ENCODE data around the gene RAE1. TPM values are rescaled to one million over a fixed set of nuclear protein-coding genes. Genes with fewer than 3 reads are reported as not detected.

Gene RAE1
- total RNA-seq, 1 experiment from 2014 or later = 31.3 TPM

GRCh38 chr20:57351042-57351783 is at the start of gene RAE1 (continued):
- TF ChIP-seq, protein P1, sequence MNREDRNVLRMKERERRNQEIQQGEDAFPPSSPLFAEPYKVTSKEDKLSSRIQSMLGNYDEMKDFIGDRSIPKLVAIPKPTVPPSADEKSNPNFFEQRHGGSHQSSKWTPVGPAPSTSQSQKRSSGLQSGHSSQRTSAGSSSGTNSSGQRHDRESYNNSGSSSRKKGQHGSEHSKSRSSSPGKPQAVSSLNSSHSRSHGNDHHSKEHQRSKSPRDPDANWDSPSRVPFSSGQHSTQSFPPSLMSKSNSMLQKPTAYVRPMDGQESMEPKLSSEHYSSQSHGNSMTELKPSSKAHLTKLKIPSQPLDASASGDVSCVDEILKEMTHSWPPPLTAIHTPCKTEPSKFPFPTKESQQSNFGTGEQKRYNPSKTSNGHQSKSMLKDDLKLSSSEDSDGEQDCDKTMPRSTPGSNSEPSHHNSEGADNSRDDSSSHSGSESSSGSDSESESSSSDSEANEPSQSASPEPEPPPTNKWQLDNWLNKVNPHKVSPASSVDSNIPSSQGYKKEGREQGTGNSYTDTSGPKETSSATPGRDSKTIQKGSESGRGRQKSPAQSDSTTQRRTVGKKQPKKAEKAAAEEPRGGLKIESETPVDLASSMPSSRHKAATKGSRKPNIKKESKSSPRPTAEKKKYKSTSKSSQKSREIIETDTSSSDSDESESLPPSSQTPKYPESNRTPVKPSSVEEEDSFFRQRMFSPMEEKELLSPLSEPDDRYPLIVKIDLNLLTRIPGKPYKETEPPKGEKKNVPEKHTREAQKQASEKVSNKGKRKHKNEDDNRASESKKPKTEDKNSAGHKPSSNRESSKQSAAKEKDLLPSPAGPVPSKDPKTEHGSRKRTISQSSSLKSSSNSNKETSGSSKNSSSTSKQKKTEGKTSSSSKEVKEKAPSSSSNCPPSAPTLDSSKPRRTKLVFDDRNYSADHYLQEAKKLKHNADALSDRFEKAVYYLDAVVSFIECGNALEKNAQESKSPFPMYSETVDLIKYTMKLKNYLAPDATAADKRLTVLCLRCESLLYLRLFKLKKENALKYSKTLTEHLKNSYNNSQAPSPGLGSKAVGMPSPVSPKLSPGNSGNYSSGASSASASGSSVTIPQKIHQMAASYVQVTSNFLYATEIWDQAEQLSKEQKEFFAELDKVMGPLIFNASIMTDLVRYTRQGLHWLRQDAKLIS (CRISPR knock-in tag; IDR thresholded peaks at IDR 0.05; ENCODE audit: borderline replicate concordance) = no peak
- no peak for TF ChIP-seq JUN (CRISPR knock-in tag; IDR thresholded peaks at IDR 0.05)
- no peak for TF ChIP-seq STAT6 (CRISPR knock-in tag; conservative IDR thresholded peaks at IDR 0.05; ENCODE audit: low read depth)
- TF ChIP-seq FOXK1 (CRISPR knock-in tag; IDR thresholded peaks at IDR 0.05) = peak; percentile 69
- TF ChIP-seq, protein P2, sequence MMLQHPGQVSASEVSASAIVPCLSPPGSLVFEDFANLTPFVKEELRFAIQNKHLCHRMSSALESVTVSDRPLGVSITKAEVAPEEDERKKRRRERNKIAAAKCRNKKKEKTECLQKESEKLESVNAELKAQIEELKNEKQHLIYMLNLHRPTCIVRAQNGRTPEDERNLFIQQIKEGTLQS (CRISPR knock-in tag; conservative IDR thresholded peaks at IDR 0.05) = no peak

GRCh38 chr20:57306747-57307146 is 44.3 kb upstream of the RAE1 start:
- Mint-ChIP-seq H3K4me1 (no peaks in the 10 kb centered on the region), H3K27ac (no peak overlapping the region), H3K27me3 (ENCODE audit: low read depth) (no peaks in the 10 kb centered on the region; the same call in 1 of the 2 replicates), H3K9me3 (no peaks in the 10 kb centered on the region), H3K36me3 (no peaks in the 10 kb centered on the region), H3K4me3 (no peak overlapping the region)
- DNase-seq (ENCODE audit: low spot score) = no peak
- POLR2A ChIA-PET = no interaction called here
- ATAC-seq = no peak
- CTCF ChIA-PET = interaction anchor here (1.7 to 1.8 kb wide), 2 partner anchors 23 to 26 kb away, joined by 4 read pairs; partner anchors contain the start of gene SPO11
- TF ChIP-seq, protein P3, sequence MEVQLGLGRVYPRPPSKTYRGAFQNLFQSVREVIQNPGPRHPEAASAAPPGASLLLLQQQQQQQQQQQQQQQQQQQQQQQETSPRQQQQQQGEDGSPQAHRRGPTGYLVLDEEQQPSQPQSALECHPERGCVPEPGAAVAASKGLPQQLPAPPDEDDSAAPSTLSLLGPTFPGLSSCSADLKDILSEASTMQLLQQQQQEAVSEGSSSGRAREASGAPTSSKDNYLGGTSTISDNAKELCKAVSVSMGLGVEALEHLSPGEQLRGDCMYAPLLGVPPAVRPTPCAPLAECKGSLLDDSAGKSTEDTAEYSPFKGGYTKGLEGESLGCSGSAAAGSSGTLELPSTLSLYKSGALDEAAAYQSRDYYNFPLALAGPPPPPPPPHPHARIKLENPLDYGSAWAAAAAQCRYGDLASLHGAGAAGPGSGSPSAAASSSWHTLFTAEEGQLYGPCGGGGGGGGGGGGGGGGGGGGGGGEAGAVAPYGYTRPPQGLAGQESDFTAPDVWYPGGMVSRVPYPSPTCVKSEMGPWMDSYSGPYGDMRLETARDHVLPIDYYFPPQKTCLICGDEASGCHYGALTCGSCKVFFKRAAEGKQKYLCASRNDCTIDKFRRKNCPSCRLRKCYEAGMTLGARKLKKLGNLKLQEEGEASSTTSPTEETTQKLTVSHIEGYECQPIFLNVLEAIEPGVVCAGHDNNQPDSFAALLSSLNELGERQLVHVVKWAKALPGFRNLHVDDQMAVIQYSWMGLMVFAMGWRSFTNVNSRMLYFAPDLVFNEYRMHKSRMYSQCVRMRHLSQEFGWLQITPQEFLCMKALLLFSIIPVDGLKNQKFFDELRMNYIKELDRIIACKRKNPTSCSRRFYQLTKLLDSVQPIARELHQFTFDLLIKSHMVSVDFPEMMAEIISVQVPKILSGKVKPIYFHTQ (CRISPR knock-in tag; IDR thresholded peaks at IDR 0.05) = no peak
- TF ChIP-seq PRRX2 (CRISPR knock-in tag; IDR thresholded peaks at IDR 0.05) (no peak), JUN (CRISPR knock-in tag; IDR thresholded peaks at IDR 0.05) (no peak), FOXK1 (CRISPR knock-in tag; IDR thresholded peaks at IDR 0.05) (no peak), MXD4 (CRISPR knock-in tag; IDR thresholded peaks at IDR 0.05; ENCODE audit: borderline replicate concordance) (no peak), SOX15 (CRISPR knock-in tag; IDR thresholded peaks at IDR 0.05) (no peak), CBFB (CRISPR knock-in tag; IDR thresholded peaks at IDR 0.05; ENCODE audit: low read depth) (no peak), STAT6 (CRISPR knock-in tag; conservative IDR thresholded peaks at IDR 0.05; ENCODE audit: low read depth) (no peak)
- TF ChIP-seq, protein P4, sequence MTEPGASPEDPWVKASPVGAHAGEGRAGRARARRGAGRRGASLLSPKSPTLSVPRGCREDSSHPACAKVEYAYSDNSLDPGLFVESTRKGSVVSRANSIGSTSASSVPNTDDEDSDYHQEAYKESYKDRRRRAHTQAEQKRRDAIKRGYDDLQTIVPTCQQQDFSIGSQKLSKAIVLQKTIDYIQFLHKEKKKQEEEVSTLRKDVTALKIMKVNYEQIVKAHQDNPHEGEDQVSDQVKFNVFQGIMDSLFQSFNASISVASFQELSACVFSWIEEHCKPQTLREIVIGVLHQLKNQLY (CRISPR knock-in tag; IDR thresholded peaks at IDR 0.05) = no peak
- TF ChIP-seq, protein P5, sequence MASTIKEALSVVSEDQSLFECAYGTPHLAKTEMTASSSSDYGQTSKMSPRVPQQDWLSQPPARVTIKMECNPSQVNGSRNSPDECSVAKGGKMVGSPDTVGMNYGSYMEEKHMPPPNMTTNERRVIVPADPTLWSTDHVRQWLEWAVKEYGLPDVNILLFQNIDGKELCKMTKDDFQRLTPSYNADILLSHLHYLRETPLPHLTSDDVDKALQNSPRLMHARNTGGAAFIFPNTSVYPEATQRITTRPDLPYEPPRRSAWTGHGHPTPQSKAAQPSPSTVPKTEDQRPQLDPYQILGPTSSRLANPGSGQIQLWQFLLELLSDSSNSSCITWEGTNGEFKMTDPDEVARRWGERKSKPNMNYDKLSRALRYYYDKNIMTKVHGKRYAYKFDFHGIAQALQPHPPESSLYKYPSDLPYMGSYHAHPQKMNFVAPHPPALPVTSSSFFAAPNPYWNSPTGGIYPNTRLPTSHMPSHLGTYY (CRISPR knock-in tag; IDR thresholded peaks at IDR 0.05) = no peak

All from WTC11 (cell line).